Measurements from ENCODE around the gene SIRPA. TPM values are rescaled to one million over a fixed set of nuclear protein-coding genes. Genes with fewer than 3 reads are reported as not detected.

SIRPA gene
- total RNA-seq, 1 donor from 2014 or later, result 35.5 TPM

GRCh38 chr20:1973601-1974440 is 78.6 kb downstream of the SIRPA start:
- no peaks in the 10 kb centered on the region for H4K20me1 ChIP-seq (ENCODE audit: insufficient read depth, low read length)
- peaks cover 31% of the 10 kb centered on the region for H3K27me3 ChIP-seq (ENCODE audit: insufficient read depth, low read length)
- no peak overlapping the region for H3K9ac ChIP-seq (ENCODE audit: low read length)
- no peaks in the 10 kb centered on the region for H3K79me2 ChIP-seq (ENCODE audit: insufficient read depth, low read length)
- no peak overlapping the region for H3K27ac ChIP-seq (ENCODE audit: low read depth, low read length)
- no peak overlapping the region for H3K4me2 ChIP-seq (ENCODE audit: low read length)
- Mint-ChIP-seq H3K4me3 (ENCODE audit: unreplicated experiment) (no peak overlapping the region), H3K9me3 (ENCODE audit: unreplicated experiment) (no peaks in the 10 kb centered on the region), H3K27ac (ENCODE audit: unreplicated experiment) (no peak overlapping the region), H3K27me3 (ENCODE audit: low read depth, unreplicated experiment) (peaks cover 44% of the 10 kb centered on the region), H3K4me1 (ENCODE audit: low read depth, unreplicated experiment) (no peaks in the 10 kb centered on the region), H3K36me3 (ENCODE audit: low read depth, unreplicated experiment) (no peaks in the 10 kb centered on the region)
- no peaks in the 10 kb centered on the region for H3K36me3 ChIP-seq (ENCODE audit: insufficient read depth, low read length)
- no peaks in the 10 kb centered on the region for H3K9me3 ChIP-seq (ENCODE audit: insufficient read depth, low read depth, low read length)
- no peak for FAIRE-seq
- H2AFZ ChIP-seq (ENCODE audit: low read depth, low read length), result no peak overlapping the region
- no peak for DNase-seq (ENCODE audit: low read depth)
- no peak for TF ChIP-seq EZH2 (IDR thresholded peaks at IDR 0.05; ENCODE audit: insufficient read depth, low read length)
- no peak for TF ChIP-seq CTCF (IDR thresholded peaks at IDR 0.05; ENCODE audit: insufficient read depth, low read depth, low read length)
- no peak overlapping the region for H3K4me3 ChIP-seq (ENCODE audit: insufficient read depth, low read depth, low read length)
- H3K4me1 ChIP-seq (ENCODE audit: insufficient read depth, low read length), result no peaks in the 10 kb centered on the region

GRCh38 chr20:1975291-1975690 is 80.1 kb downstream of the SIRPA start:
- H3K27me3 Mint-ChIP-seq (ENCODE audit: low read depth, unreplicated experiment), result peaks cover 47% of the 10 kb centered on the region

More at GRCh38 chr20:1975291-1975690, 80.1 kb downstream of the SIRPA start:
- Histone ChIP-seq H3K9me3 (ENCODE audit: insufficient read depth, low read depth, low read length) (no peaks in the 10 kb centered on the region), H3K4me1 (ENCODE audit: insufficient read depth, low read length) (no peaks in the 10 kb centered on the region), H3K4me3 (ENCODE audit: insufficient read depth, low read depth, low read length) (no peak overlapping the region), H3K27me3 (ENCODE audit: insufficient read depth, low read length) (peaks cover 28% of the 10 kb centered on the region), H3K27ac (ENCODE audit: low read depth, low read length) (no peak overlapping the region), H4K20me1 (ENCODE audit: insufficient read depth, low read length) (no peaks in the 10 kb centered on the region), H2AFZ (ENCODE audit: low read depth, low read length) (no peak overlapping the region), H3K4me2 (ENCODE audit: low read length) (no peak overlapping the region), H3K79me2 (ENCODE audit: insufficient read depth, low read length) (no peaks in the 10 kb centered on the region), H3K9ac (ENCODE audit: low read length) (no peak overlapping the region), H3K36me3 (ENCODE audit: insufficient read depth, low read length) (no peaks in the 10 kb centered on the region)
- TF ChIP-seq EZH2 (IDR thresholded peaks at IDR 0.05; ENCODE audit: insufficient read depth, low read length) (no peak), CTCF (IDR thresholded peaks at IDR 0.05; ENCODE audit: insufficient read depth, low read depth, low read length) (no peak)
- no peak overlapping the region for H3K27ac Mint-ChIP-seq (ENCODE audit: unreplicated experiment)
- H3K36me3 Mint-ChIP-seq (ENCODE audit: low read depth, unreplicated experiment), result no peaks in the 10 kb centered on the region
- no peak overlapping the region for H3K4me3 Mint-ChIP-seq (ENCODE audit: unreplicated experiment)
- no peaks in the 10 kb centered on the region for H3K4me1 Mint-ChIP-seq (ENCODE audit: low read depth, unreplicated experiment)
- DNase-seq (ENCODE audit: low read depth), result no peak
- FAIRE-seq, result no peak
- no peaks in the 10 kb centered on the region for H3K9me3 Mint-ChIP-seq (ENCODE audit: unreplicated experiment)
